Panc1 (cell line): ENCODE measurements around the gene NBPF6.
"Not testable (repeated sequence)": the region's sequence is repeated elsewhere in the genome, so short reads cannot be mapped to it uniquely, and the experiment has no call there.

Experiments used
- CTCF ChIP-seq: fragments of 450-650 bp; IDR thresholded peaks from 2 replicates; pipeline ENCODE4 v1.5.1; 2017; ENCODE audit warnings: mild to moderate bottlenecking
- POLR2AphosphoS5 ChIP-seq: IDR thresholded peaks from 2 replicates; pipeline ENCODE4 v1.6.1; 2012; ENCODE audit warnings: mild to moderate bottlenecking, low read depth, low read length, moderate library complexity
- REST ChIP-seq, 2 experiments: IDR thresholded peaks; 2 replicates each; pipeline ENCODE4 v1.6.1; 2011 to 2012; ENCODE audit warnings: low read depth in 2 of 2, control low read depth in 1 of 2, low read length in 1 of 2, mild to moderate bottlenecking in 1 of 2, moderate library complexity in 1 of 2; ENCODE audit not compliant: insufficient read depth in 1 of 2
- SIN3A ChIP-seq: IDR thresholded peaks from 2 replicates; pipeline ENCODE4 v1.6.1; 2012; ENCODE audit warnings: low read depth, mild to moderate bottlenecking, low read length, moderate library complexity, borderline replicate concordance; ENCODE audit not compliant: insufficient read depth

- TF ChIP-seq SIN3A; CTCF; POLR2AphosphoS5; REST (IDR thresholded peaks at IDR 0.05; ENCODE audit: insufficient read depth in 1 of 2, low read depth in 2 of 2, low read length in 1 of 2): not testable (repeated sequence)
Measured at GRCh38 chr1:108470750-108471149, 20.6 kb downstream of the NBPF6 start.
